Endothelial cell of hepatic sinusoid (primary cell): ENCODE results near the gene LONP2.
"Not testable (repeated sequence)": the region's sequence is repeated elsewhere in the genome, so short reads cannot be mapped to it uniquely, and the experiment has no call there.

Experiments used
- in situ Hi-C: cut with HindIII; loops from 2 replicates; pipeline ENCODE4 v1.10.0; 2017; ENCODE audit warnings: low sequenced_read_pairs

The LONP2 gene

DNA sequence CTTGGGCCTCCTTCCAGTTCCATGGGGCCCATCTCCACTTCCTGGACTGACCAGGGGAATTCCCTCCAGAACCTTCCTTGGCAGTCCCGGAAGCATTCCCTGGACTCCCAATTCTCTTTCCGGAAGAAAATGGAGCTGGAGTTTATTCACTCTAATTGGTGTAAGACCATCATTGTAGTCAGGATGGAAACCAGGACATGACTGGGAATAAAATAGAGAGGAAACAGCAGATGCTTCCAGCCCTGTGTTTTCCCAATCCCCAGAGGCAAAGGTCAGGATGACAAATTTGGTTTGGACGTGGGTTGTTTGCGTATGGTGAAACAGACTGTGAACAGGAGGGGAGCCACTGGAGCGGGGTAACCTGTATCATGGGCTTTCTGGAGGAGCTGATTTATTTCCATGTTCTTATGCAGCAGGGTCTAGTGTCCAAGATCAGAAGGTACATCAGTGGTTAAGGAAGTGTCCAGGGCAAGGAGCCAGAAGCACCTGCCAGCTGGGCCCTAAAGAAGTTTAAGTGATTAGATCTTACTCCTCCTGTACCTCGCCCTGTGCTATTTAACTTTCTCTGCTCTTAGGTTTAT is 8.5 kb upstream of the LONP2 start:
- in situ Hi-C loops, result no loop called here

DNA sequence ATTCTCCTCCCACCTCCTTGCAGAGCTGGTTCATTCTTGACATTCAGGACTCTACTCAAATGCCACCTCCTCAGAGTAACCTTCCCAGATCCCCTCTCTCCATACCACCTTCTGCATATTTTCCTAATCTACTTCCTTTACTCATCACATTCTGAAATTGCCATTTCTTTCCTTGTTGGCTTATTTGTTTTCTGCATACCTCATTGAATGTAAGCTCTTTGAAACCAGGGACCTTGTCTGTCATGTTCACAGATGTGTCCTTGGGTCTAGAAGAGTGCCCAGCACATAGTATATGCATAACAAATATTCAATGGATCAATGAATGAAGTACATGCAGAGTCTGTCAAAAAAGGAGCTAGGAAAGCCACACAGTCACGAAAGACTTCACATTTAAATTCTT is 7.8 kb upstream of the LONP2 start:
- in situ Hi-C loops, result no loop called here

DNA sequence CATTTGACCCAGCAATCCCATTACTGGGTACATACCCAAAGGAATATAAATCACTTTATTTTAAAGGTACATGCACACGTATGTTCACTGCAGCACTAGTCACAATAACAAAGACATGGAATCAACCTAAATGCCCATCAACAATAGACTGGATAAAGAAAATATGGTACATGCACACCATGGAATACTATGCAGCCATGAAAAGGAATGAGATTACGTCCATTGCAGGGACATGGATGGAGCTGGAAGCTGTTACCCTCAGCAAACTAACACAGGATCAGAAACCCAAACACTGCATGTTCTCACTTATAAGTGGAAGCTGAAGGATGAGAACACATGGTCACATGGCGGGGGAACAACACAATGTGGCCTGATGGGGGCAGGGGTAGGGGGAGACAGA is 4.0 kb upstream of the LONP2 start:
- in situ Hi-C loops, result not testable (repeated sequence)

DNA sequence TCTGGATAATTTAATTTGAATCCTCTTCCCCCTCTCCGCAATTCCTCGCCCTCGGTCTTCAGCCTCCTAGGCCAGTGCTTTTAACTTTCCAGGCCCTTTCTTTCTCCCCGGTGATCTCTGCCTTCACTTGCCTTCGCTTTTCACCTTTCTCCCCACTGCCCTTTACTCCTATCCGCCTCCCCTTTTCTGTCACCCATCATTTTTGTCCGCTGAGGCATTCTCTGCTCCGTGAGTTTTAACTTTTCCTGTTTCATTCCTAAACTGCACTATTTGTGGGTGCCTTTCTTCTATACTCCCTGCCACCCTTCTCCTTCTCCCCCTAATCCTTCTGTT is 729 bp downstream of the LONP2 start:
- in situ Hi-C loops, result no loop called here

DNA sequence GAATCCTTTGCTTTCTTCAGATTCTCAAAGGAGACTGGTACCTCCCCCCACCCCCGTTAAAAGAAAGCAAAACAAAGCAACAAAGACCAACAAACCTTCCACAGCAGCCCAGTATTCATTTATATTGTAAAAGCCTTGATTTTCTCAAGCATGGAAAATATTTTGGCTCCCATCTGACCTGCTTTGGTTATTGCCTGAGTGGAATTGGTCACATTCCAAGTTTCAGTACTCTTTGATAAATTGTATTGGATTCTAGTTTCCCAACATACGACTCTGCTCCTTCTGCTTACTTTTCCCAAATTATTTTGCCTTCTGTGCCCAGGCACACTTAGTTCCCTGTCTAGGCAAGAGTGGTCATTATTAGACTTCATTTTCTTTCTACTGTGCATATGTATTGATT is 2.0 kb downstream of the LONP2 start:
- in situ Hi-C loops, result no loop called here

DNA sequence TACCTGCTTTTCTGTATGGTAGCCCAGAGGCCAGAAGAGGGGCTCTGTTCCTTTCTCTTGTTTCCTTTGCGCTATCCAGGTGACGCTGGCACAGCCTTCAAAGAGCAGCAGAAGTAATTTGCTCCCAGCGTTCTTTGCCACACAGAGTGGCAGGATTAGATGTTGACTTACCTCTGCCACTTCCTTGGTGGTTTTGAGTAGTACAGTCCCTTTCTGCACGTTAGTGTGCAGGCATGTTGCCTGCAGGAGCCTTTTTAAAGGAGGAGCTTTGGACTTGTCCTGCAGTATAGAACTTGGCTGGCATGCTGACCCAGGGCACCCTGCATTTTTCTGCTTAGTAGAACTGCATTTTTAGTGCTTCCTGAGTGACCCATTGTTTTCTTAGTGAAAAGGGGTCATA is 3.2 kb downstream of the LONP2 start, which contains the start of gene ABCC11:
Gene ABCC11, minus strand, starts transcription at position 229 of the 400 bp plus-strand sequence. CDS start 15,618 bp downstream, outside the sequence.
- in situ Hi-C loops, result no loop called here

DNA sequence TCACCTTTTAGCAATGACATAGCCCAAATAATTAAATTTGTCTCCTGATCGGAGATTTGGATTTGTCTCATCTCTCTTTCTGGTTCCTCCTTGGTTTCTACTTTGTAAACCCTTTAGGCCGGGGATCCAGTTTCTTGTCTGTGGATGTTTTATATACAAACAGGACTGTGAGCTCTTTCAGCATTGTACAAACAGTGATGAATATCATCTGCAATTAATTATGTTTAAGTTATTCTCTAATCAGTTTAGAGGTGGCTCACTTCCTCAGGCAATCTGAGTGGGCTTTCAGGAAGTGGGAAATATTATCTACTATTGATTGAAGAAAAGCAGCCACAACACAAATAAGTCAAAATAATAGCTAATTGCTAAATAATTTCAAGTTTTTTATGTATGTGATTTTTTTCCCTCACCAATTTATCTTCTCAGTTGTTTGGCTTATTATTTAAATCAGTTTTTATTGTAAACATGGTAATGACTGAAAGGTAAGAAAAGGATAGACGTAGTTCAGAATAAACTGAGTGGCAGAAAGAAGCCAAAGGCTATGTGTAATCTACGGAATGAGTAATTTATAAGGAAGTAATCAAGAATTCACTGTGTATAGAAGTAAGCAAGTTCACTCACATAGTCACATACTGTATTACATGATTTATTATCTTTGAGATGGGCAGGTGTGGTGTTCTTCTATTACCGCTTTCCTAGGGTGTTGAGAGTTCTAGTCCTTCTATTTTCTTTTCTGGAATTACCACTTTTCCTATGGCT is 6.6 kb downstream of the LONP2 start:
- in situ Hi-C loops, result no loop called here

DNA sequence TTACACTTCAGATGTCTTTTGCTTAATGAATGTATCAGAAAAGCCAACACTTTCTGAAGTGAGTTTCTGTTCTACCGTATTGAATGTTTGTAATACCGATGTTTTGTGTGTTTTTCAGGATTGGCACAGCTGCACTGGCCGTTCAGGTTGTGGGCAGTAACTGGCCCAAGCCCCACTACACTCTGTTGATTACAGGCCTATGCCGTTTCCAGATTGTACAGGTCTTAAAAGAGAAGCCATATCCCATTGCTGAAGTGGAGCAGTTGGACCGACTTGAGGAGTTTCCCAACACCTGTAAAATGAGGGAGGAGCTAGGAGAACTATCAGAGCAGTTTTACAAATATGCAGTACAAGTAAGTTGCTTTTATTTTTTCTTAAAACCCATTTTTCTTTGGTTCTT is 7.9 kb downstream of the LONP2 start:
- in situ Hi-C loops, result no loop called here

DNA sequence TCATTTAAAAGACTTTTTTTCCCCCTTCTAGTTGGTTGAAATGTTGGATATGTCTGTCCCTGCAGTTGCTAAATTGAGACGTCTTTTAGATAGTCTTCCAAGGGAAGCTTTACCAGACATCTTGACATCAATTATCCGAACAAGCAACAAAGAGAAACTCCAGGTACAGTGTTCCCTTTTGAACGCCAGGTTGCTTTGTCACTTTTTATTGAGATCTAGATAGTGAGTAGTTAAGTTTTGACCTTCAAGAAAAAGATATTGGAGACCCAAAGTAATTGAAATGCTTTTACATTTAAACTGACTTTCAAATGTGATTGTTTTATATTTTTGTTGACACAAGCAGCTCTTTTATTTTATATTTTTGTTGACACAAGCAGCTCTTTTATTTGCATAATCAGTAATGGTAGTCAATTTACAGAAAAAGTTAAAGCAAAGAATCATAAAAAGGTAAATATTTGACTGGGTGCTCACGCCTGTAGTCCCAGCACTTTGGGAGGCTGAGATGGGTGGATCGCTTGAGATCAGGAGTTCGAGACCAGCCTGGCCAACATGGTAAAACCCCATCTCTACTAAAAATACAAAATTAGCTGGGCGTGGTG is 12.6 kb downstream of the LONP2 start:
- in situ Hi-C loops, result no loop called here

DNA sequence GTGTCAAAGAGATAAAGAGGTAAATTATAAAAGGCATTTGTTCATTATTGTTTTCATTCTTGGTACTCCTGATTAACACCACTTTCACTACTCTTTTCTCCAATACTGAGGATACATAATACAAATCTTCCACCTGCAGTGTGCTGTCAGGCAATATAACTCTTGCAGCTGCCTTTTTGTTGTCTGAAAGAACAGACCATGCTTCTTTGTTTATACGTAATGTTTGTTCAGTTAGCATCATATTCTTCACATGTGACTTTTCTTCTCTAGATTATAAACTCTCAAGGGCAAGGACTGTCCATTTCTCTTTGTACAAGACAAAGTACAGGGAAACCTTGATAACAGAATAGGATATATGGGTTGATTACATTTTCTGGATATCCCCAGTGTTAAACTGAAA is 17.5 kb downstream of the LONP2 start:
- in situ Hi-C loops, result no loop called here

DNA sequence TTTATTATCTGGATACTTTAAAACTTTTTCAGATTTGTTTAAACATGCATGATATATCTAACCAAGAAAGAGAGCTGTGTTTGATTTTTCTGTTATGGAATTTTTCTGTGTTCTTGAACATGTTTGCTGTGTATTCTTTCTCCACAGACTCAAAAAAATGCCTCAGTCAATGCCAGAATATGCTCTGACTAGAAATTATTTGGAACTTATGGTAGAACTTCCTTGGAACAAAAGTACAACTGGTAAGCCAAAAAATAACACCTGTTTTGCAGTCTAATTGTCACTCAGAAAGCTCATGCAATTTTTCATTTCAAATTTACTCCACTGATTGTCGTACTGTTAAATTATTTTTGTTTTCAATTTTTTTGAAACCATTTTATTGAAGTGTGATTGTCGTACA is 18.5 kb downstream of the LONP2 start:
- in situ Hi-C loops, result no loop called here

DNA sequence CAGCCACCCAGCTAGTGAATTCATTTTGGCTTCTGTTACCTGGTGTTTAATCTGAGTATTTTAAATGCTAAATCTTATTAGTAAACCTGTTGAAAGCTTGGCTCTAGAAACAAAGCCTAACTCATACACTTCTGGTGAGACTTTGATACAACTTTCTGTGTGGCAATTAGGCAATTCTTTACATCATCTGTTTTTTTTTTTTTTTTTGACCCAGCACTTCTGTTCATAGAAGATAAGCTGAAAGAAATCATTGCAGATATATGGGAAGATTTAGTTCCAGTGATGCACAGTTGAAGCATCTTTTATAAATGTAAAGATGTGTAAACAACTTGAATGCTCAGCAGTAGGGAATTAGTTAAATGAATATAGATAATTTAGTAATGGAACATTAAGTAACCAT is 24.9 kb downstream of the LONP2 start:
- in situ Hi-C loops, result no loop called here

DNA sequence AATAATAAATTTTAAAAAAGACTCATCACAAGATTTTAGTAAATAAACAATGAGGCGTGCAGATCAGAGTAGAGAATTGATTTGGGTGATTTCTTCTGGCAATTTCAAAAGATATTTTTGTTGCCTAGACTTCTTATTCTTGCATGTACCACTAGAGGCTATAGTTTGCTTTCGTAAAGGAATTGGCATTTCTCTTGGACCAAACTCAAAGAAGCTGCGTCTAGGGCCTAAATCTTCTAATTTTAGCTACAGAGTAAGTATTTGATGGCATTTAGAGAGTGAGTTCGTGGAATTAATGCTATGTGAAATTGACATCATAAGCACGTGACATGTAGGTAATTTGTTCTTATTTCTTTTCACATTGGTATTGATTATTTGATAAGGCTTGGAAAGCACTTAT is 27.6 kb downstream of the LONP2 start:
- in situ Hi-C loops, result no loop called here

DNA sequence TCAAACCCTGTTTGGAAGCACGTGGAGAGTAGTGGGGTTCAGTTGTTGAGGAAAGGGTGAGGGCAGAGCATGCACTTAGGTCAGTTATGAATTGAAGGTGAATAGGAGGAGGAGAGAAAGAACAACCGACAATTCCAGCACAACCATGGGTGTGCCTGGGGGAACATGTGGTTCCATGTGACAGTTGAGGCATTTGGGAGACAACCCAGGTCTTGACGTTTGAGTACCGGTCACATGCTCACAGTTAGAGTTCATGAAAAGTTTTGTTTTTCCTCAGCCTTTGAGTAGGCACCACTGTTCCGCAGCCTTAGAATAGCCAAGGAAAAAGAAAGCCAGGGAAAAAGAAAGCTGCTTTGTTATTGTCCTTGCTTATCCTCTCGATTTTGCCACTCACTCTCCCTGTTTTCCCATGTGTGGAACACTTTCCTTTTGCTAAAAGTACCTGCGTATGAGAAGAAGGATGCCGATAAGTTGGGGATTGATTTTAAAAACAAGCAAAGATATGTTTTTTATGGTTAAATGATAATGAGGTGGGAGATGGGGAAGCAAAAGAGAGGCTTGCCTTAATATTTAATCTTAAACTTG is 28.8 kb downstream of the LONP2 start:
- in situ Hi-C loops, result no loop called here

DNA sequence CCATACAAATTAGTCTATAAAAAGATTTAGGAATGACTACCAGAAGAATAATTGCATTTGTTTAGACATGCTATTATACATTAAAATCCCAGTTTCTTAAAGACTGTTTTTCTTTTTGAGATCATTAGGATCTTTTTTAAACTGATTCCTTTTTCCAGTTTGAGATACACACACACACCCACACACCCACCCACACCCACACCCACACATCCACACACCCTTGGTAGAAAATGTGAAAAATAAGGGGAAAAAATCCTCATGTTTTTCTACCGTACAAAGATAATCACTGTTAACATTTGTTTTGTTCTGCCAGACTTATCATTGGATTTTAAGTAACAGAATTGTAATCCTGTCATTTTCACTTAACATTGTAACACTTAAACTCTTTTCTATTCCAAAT is 30.4 kb downstream of the LONP2 start:
- in situ Hi-C loops, result no loop called here

DNA sequence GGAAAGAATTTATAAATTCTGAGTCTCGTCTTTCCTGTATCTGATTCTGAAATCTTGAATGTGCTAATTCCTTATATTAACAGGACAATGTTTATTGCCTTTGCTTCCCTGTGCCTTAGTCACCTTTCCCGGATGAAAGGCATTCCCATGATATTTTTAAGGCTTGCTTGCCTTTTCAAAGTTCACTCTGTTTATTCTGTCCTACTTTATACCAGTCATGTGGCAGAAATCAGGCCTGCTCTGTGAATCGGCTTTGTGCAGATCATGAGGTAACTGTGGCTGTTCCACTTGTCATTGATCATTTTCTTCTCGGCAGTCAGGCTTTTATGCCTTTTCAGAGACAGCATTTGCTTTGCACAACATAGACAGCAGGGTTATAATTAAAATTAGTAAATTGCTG is 32.0 kb downstream of the LONP2 start:
- in situ Hi-C loops, result no loop called here

DNA sequence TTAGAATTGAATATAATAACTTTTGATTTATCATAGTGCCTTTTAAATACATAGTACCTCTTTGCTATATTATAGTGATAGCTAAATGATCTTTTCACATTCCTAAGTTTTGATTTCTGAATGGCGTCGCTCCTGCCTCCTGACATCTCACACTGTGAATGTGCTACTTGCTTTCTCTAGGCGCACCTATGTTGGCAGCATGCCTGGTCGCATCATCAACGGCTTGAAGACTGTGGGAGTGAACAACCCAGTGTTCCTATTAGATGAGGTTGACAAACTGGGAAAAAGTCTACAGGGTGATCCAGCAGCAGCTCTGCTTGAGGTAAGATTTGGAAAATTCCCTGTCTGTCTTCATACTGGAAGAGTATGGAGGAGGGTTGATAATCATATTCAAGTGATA is 33.1 kb downstream of the LONP2 start:
- in situ Hi-C loops, result no loop called here

DNA sequence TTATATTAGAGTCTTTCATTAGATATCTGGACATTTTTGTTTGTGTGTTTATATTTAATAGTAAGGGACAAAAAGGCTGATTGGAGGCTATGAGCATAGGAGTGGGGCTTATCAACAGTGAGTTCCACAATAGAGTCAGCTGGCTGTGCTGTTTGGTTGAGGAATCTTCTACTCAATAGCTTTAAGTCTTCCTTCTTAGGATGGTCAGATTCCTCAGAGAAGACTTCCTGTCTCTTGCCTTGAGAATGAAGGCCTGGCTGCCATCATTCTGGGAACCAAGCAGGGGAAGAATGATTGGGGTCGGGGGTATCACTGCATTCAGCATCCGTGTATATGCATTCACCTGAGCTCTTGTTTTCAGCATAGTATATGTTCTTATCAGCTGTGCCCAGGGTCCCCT is 35.1 kb downstream of the LONP2 start:
- in situ Hi-C loops, result no loop called here

DNA sequence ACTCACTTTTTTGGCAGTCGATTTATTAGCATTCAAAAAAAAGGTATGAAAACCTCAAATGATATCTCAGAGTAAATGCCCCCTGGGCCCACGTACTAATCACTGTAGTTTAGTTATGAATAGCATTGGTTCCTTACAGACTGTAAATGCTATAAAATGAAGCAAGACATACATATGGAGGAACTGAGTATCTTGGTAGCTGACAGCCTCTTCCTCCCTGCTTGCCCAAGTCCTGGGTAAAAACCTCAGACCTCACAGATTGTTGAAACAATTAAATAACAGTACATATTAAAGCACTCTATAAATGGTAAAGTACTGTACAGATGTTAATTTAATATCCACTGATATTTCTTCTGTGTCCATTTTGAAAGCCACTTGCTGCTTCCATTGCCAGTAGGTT is 36.4 kb downstream of the LONP2 start:
- in situ Hi-C loops, result no loop called here

DNA sequence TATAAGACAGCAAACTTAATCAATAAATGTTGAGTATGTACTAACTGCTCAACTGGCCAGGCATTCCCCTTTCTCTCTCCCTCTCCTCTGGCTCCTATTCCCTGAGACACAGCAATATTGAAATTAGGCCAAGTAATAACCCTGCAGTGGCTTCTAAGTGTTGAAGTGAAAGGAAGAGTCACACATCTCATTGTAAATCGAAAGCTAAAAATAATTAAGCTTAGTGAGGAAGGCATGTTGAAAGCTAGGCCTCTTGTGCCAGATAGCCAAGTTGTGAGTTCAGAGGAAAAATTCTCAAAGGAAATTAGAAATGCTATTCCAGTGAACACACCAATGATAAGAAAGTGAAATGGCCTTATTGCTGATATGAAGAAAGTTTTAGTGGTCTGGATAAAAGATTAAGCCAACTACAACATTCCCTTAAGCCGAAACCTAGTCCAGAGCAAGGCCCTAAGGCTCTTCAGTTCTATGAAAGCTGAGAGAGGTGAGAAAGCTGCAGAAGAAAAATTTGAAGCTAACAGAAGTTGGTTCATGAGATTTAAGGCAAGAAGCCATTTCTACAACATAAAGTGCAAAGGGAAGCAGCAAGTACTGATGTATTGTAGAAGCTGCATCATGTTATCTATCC is 38.6 kb downstream of the LONP2 start:
- in situ Hi-C loops, result no loop called here

DNA sequence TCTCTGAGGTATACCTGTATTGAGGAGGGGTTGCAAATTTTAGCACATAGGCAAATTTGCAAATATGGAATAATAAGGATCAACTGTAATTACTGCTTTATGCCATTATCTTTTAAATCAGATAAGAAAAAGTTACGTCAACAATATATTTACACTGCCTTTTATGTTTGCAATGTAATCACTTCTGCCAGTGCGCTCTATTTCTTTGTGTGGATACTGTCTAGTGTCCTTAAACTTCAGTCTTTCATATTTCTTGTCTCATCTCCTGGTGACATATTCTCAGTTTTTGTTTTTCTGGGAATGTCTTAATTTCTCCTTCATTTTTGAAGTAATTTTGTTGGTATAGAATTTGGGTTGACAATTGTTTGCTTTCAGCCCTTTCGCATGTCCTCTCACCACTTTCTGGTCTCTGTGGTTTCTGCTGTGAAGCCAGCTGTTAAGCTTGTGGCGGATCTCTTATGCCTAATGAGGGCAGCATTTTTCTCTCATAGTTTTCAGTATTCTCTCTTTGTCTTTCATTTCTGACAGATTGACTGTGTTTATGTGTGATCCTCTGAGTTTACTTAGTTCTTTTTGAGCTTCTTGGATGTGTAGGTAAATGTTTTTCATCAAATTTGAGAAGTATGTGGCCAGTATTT is 40.8 kb downstream of the LONP2 start:
- in situ Hi-C loops, result no loop called here
